IMR-90 (cell line): Measurements from ENCODE around the gene FAM81A. TPM values are rescaled to one million over a fixed set of nuclear protein-coding genes. Genes with fewer than 3 reads are reported as not detected.

Experiments used
- ATAC-seq: fragments of 200-7000 bp; cut with Tn5 transposase; 2 replicates; pipeline ENCODE4 v1.9.1; 2020; ENCODE audit warnings: low read depth, mild to moderate bottlenecking, moderate library complexity
- BruUV-seq: library from RNA; stranded (reverse); fragments of 400-500 nt; replicated peaks from 2 replicates; lab custom pipeline; 2021; lab: Mats Ljungman, UMichigan
- CTCF ChIA-PET: fragments of 300-600 bp; formaldehyde crosslinking; extraction: SDS; loops from one replicate; lab custom pipeline; 2021; ENCODE audit warnings: antibody characterized with exemption; lab: Yijun Ruan, JAX
- POLR2A ChIA-PET: fragments of 300-600 bp; sonication (Branson Sonifier 250); formaldehyde crosslinking; loops from one replicate; lab custom pipeline; 2022; ENCODE audit warnings: antibody characterized with exemption; ENCODE audit not compliant: unreplicated experiment; lab: Charles Lee
- DNase-seq: peaks from one replicate; pipeline ENCODE4 v3.0.0; 2013
- H2AFZ ChIP-seq: replicated peaks from 2 replicates; pipeline ENCODE3; 2013; ENCODE audit warnings: low read length, mild to moderate bottlenecking; ENCODE audit not compliant: poor library complexity
- H2AK5ac ChIP-seq: 2 replicates; pipeline ENCODE4 v1.6.1; 2013; ENCODE audit warnings: low read depth, low read length, inconsistent platforms
- H2AK9ac ChIP-seq: replicated peaks from 2 replicates; pipeline ENCODE3; 2013; ENCODE audit warnings: mild to moderate bottlenecking, low read depth, low read length, moderate library complexity; ENCODE audit not compliant: poor library complexity
- H2BK120ac ChIP-seq: 2 replicates; pipeline ENCODE4 v1.6.1; 2013; ENCODE audit warnings: low read depth, low read length, inconsistent platforms
- H2BK15ac ChIP-seq: 3 replicates; pipeline ENCODE4 v1.6.1; 2013; ENCODE audit warnings: low read depth, low read length, inconsistent platforms
- H2BK20ac ChIP-seq: 2 replicates; pipeline ENCODE4 v1.6.1; 2013; ENCODE audit warnings: low read depth, mild to moderate bottlenecking, inconsistent platforms, low read length, moderate library complexity
- H2BK5ac ChIP-seq: 2 replicates; pipeline ENCODE4 v1.6.1; 2013; ENCODE audit warnings: mild to moderate bottlenecking, low read depth, low read length, inconsistent platforms; ENCODE audit not compliant: poor library complexity, severe bottlenecking
- H3K14ac ChIP-seq: replicated peaks from 2 replicates; pipeline ENCODE4 v1.6.1; 2013; ENCODE audit warnings: low read depth, low read length, inconsistent platforms
- H3K18ac ChIP-seq: 2 replicates; pipeline ENCODE4 v1.6.1; 2013; ENCODE audit warnings: low read depth, low read length, control low read depth
- H3K23ac ChIP-seq: 2 replicates; pipeline ENCODE4 v1.6.1; 2013; ENCODE audit warnings: low read depth, low read length, inconsistent platforms
- H3K27ac ChIP-seq: 2 replicates; pipeline ENCODE4 v1.5.1; 2013; ENCODE audit warnings: mild to moderate bottlenecking, control low read depth, low read length; ENCODE audit not compliant: insufficient read depth
- H3K27me3 ChIP-seq: 2 replicates; pipeline ENCODE4 v1.6.1; 2013; ENCODE audit warnings: low read length; ENCODE audit not compliant: control insufficient read depth, insufficient read depth
- H3K36me3 ChIP-seq: 2 replicates; pipeline ENCODE4 v1.6.1; 2013; ENCODE audit warnings: low read length, mixed read lengths; ENCODE audit not compliant: control insufficient read depth, insufficient read depth
- H3K4ac ChIP-seq: 2 replicates; pipeline ENCODE4 v1.6.1; 2013; ENCODE audit warnings: low read depth, low read length, inconsistent platforms
- H3K4me1 ChIP-seq: 2 replicates; pipeline ENCODE4 v1.6.1; 2013; ENCODE audit warnings: low read length, mixed read lengths; ENCODE audit not compliant: control insufficient read depth, insufficient read depth
- H3K4me2 ChIP-seq: 2 replicates; pipeline ENCODE4 v1.6.1; 2013; ENCODE audit warnings: low read depth, mild to moderate bottlenecking, control low read depth, low read length, moderate library complexity
- H3K4me3 ChIP-seq: 2 replicates; pipeline ENCODE4 v1.5.1; 2013; ENCODE audit warnings: low read depth, mild to moderate bottlenecking, control low read depth, low read length, moderate library complexity; ENCODE audit not compliant: insufficient read depth
- H3K56ac ChIP-seq: 2 replicates; pipeline ENCODE4 v1.6.1; 2013; ENCODE audit warnings: low read length, inconsistent platforms; ENCODE audit not compliant: insufficient read depth; ENCODE audit errors: extremely low read depth
- H3K79me1 ChIP-seq, 2 experiments: 2 replicates each; pipeline ENCODE4 v1.6.1; 2013; ENCODE audit warnings: low read length in 2 of 2, inconsistent platforms in 1 of 2, low read depth in 1 of 2
- H3K9ac ChIP-seq: 2 replicates; pipeline ENCODE4 v1.6.1; 2013; ENCODE audit warnings: low read depth, low read length, control low read depth
- H3K9me1 ChIP-seq: 2 replicates; pipeline ENCODE4 v1.6.1; 2013; ENCODE audit warnings: low read length, inconsistent platforms; ENCODE audit not compliant: insufficient read depth
- H3K9me3 ChIP-seq: 2 replicates; pipeline ENCODE4 v1.6.1; 2013; ENCODE audit warnings: low read length; ENCODE audit not compliant: control insufficient read depth, insufficient read depth
- H4K20me1 ChIP-seq: 2 replicates; pipeline ENCODE4 v1.6.1; 2013; ENCODE audit warnings: low read length, inconsistent platforms; ENCODE audit not compliant: insufficient read depth
- H4K5ac ChIP-seq: 2 replicates; pipeline ENCODE4 v1.6.1; 2013; ENCODE audit warnings: mild to moderate bottlenecking, low read depth, low read length, control low read depth
- H4K8ac ChIP-seq, 2 experiments: 2 replicates each; pipeline ENCODE4 v1.6.1; 2013; ENCODE audit warnings: low read depth in 2 of 2, low read length in 2 of 2, control low read depth in 1 of 2, inconsistent platforms in 1 of 2
- H4K91ac ChIP-seq: 2 replicates; pipeline ENCODE4 v1.6.1; 2013; ENCODE audit warnings: low read depth, low read length, inconsistent platforms; ENCODE audit not compliant: insufficient read depth
- BHLHE40 ChIP-seq: fragments of 150-350 bp; IDR thresholded peaks from 2 replicates; pipeline ENCODE4 v1.6.1; 2016; ENCODE audit warnings: mild to moderate bottlenecking, low read depth, low read length
- CEBPB ChIP-seq: IDR thresholded peaks from 2 replicates; pipeline ENCODE4 v1.6.1; 2012; ENCODE audit warnings: low read depth, low read length, improper control_type of control experiment
- CHD1 ChIP-seq: IDR thresholded peaks from 2 replicates; pipeline ENCODE4 v1.6.1; 2012; ENCODE audit warnings: low read depth, low read length, improper control_type of control experiment
- CTCF ChIP-seq: conservative IDR thresholded peaks from 2 replicates; pipeline ENCODE4 v1.5.1; 2012; ENCODE audit warnings: mild to moderate bottlenecking, low read depth, low read length, improper control_type of control experiment
- FOS ChIP-seq: fragments of 150-350 bp; IDR thresholded peaks from 2 replicates; pipeline ENCODE4 v1.6.1; 2016; ENCODE audit warnings: low read depth, low read length
- MAFK ChIP-seq: IDR thresholded peaks from 2 replicates; pipeline ENCODE4 v1.6.1; 2012; ENCODE audit warnings: low read depth, low read length, improper control_type of control experiment
- MAZ ChIP-seq: IDR thresholded peaks from 2 replicates; pipeline ENCODE4 v1.6.1; 2012; ENCODE audit warnings: low read depth, mild to moderate bottlenecking, low read length, improper control_type of control experiment, moderate library complexity, borderline replicate concordance
- MXI1 ChIP-seq: IDR thresholded peaks from 2 replicates; pipeline ENCODE4 v1.6.1; 2012; ENCODE audit warnings: low read depth, mild to moderate bottlenecking, low read length, moderate library complexity, borderline replicate concordance
- NFE2L2 ChIP-seq: fragments of 150-350 bp; IDR thresholded peaks from 2 replicates; pipeline ENCODE4 v1.6.1; 2016; ENCODE audit warnings: low read depth, mild to moderate bottlenecking, low read length
- POLR2A ChIP-seq: IDR thresholded peaks from 2 replicates; pipeline ENCODE4 v1.6.1; 2012; ENCODE audit warnings: mild to moderate bottlenecking, low read depth, low read length
- RAD21 ChIP-seq: IDR thresholded peaks from 2 replicates; pipeline ENCODE4 v1.6.1; 2012; ENCODE audit warnings: low read length, improper control_type of control experiment
- RCOR1 ChIP-seq: IDR thresholded peaks from 2 replicates; pipeline ENCODE4 v1.6.1; 2012; ENCODE audit warnings: mild to moderate bottlenecking, low read length, improper control_type of control experiment; ENCODE audit not compliant: insufficient replicate concordance
- RFX5 ChIP-seq: IDR thresholded peaks from 2 replicates; pipeline ENCODE4 v1.8.0; 2012; ENCODE audit warnings: low read depth, mild to moderate bottlenecking, low read length, moderate library complexity
- SMC3 ChIP-seq: fragments of 150-350 bp; IDR thresholded peaks from 2 replicates; pipeline ENCODE4 v1.6.1; 2016; ENCODE audit warnings: low read depth, mild to moderate bottlenecking, antibody characterized with exemption, low read length, moderate library complexity
- USF2 ChIP-seq: fragments of 150-350 bp; IDR thresholded peaks from 2 replicates; pipeline ENCODE4 v1.6.1; 2017; ENCODE audit warnings: mild to moderate bottlenecking, antibody characterized with exemption, low read length, low read depth
- WGBS, 2 experiments: methylation state at CpG; one replicate each; pipeline versions ENCODE4 v1.1.5 to v1.1.7; 2013; ENCODE audit warnings: missing lambda C conversion rate in 2 of 2; ENCODE audit not compliant: insufficient read length in 1 of 2; ENCODE audit errors: extremely low coverage in 2 of 2; 5-methylcytosine and 5-hydroxymethylcytosine counted together
- dilution Hi-C: fragments of 300-500 bp; cut with HindIII; formaldehyde crosslinking; loops from one replicate; pipeline ENCODE4 v1.14.3; 2018; ENCODE audit warnings: low sequenced_read_pairs; ENCODE audit not compliant: unreplicated experiment
- in situ Hi-C: fragments of 300-500 bp; cut with MboI; formaldehyde crosslinking; loops from 3 replicates; pipeline ENCODE4 v1.14.3; 2019; ENCODE audit warnings: low sequenced_read_pairs, inconsistent platforms, mixed read lengths
- intact Hi-C: fragments of 100-400 bp; cut with micrococcal nuclease; formaldehyde crosslinking; loops from 2 replicates; pipeline ENCODE4 v1.10.0; 2022
- polyA plus RNA-seq, 3 experiments: library from polyadenylated mRNA; depleted of rRNA; stranded (reverse); fragments of >200 nt; gene quantifications; 2 replicates each; pipeline ENCODE4 v1.2.3, GENCODE V29; 2012; ENCODE audit warnings: low replicate concordance in 1 of 3
- total RNA-seq: library from RNA; depleted of rRNA; stranded (reverse); fragments of >200 nt; gene quantifications from 2 replicates; pipeline ENCODE4 v1.2.3, GENCODE V29; 2012

FAM81A gene
- total and polyA plus RNA-seq, 2 of the 4 experiments (the other 2 are of a cell fraction): not detected

GRCh38 chr15:59553879-59554735 is 116.1 kb downstream of the FAM81A start:
- Histone ChIP-seq H3K4ac (no peak overlapping the region), H3K79me1 (no peaks in the 10 kb centered on the region), H2AK5ac (no peak overlapping the region), H2BK20ac (no peak overlapping the region), H3K27me3 (peaks cover 4% of the 10 kb centered on the region), H4K5ac (no peak overlapping the region), H3K14ac (no peak overlapping the region), H3K9me1 (no peaks in the 10 kb centered on the region), H3K36me3 (no peaks in the 10 kb centered on the region), H3K23ac (no peak overlapping the region), H3K9ac (no peak overlapping the region), H2BK15ac (no peak overlapping the region), H2AK9ac (no peak overlapping the region), H3K9me3 (no peaks in the 10 kb centered on the region), H3K27ac (no peak overlapping the region), H4K91ac (no peak overlapping the region), H3K4me3 (no peak overlapping the region), H3K18ac (no peak overlapping the region), H3K56ac (no peak overlapping the region), H3K4me1 (no peaks in the 10 kb centered on the region), H2BK5ac (no peak overlapping the region), H2BK120ac (no peak overlapping the region), H2AFZ (no peak overlapping the region), H4K20me1 (no peaks in the 10 kb centered on the region), H4K8ac (no peak overlapping the region), H3K4me2 (no peak overlapping the region)
- WGBS, 2 experiments: no CpG with 5 or more reads among the region's 12 CpGs
- ChIA-PET CTCF (no interaction called here), POLR2A (interaction anchor here (0.6 kb wide), 1 partner anchor 593 kb away, joined by 3 read pairs; no protein-coding TSS in a partner anchor)
- no peak for DNase-seq
- BruUV-seq: no TSS peak
- dilution Hi-C loops (no loop called here), intact Hi-C loops (no loop called here), in situ Hi-C loops (no loop called here)
- ATAC-seq: no peak
- TF ChIP-seq MAFK: no peak
- TF ChIP-seq CHD1: no peak
- no peak for TF ChIP-seq SMC3
- TF ChIP-seq USF2: no peak
- no peak for TF ChIP-seq RCOR1
- no peak for TF ChIP-seq MXI1
- no peak for TF ChIP-seq CTCF
- TF ChIP-seq BHLHE40: no peak
- no peak for TF ChIP-seq NFE2L2
- TF ChIP-seq POLR2A: no peak
- TF ChIP-seq MAZ: no peak
- no peak for TF ChIP-seq FOS
- no peak for TF ChIP-seq CEBPB
- no peak for TF ChIP-seq RFX5
- no peak for TF ChIP-seq RAD21
